HG02610 (cell line): ENCODE results near the gene PITPNM3.
"Not testable (repeated sequence)": the region's sequence is repeated elsewhere in the genome, so short reads cannot be mapped to it uniquely, and the experiment has no call there.

Experiments
- ATAC-seq: cut with Tn5 transposase; IDR thresholded peaks from one replicate; pipeline ENCODE4 v1.9.1; 2021; ENCODE audit warnings: mild to moderate bottlenecking, moderate library complexity; ENCODE audit not compliant: unreplicated experiment

The PITPNM3 gene

DNA sequence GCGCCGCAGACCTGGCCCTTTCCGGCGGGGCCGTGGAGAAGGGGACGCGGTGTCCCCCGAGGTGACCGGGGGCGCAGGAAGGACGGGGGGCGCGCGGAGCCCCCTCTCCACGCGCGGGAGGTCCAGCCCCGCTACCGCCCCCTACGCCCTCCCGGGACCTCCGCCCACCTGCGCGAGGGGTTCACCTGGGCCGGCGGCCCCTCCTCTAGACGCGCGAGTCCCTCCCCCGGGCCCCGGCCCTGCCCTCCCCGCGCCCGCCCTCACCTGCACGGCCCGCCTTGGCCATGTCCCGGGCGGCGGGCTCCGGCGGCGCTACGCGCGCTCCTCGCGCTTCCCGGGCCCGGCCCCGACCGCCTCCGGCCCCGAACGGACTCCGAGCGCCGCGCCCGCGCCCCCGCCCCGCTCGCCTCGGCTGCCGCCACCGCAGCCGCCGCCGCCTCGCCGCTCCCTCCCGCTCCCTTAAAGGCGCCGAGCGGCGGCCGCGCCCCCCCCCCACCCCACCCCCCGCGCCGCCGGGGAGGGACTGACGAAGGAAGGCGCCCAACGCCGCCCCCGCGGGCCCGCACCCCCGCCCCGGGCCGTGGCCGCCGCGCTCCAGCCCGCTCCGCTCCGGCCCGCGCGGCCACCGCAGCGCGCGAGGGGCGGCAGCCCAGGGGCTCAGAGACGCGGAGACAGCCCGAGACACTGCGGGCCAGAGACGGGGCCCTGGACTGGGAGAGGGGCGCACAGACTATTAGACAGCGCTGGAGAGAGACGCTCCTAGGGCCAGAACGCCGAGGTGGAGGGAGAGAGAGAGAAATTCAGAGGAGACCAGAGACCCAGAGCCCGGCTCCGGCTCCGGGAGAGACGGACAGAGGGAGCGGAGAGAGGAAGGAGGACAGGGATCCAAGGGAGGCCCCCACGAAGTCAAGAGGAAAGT is at the start of gene PITPNM3:
Gene PITPNM3 (minus strand): TSS at position 435 of the 919 bp plus-strand sequence. CDS start 149 bp downstream, at position 286.
- no peak for ATAC-seq

DNA sequence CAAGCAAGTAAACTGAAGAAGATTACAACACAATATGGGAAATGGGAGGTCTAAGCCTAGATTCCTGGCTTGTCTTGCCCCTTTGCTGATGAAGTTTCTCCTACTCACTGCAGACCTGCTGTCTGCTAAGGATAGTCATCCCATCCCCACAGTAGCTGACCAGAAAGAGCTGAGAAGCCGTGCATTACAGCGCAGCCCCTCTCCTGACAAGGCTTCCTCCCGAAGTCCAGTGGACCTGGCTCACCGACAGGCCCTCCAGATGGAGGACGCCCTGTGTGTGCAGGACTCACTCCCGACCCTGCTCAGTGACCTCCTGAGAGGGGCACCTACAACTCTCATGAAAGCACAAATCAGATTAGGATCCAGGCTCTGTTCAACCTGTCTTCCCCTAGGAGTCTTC is 48.8 kb upstream of the PITPNM3 start:
- ATAC-seq, result no peak

DNA sequence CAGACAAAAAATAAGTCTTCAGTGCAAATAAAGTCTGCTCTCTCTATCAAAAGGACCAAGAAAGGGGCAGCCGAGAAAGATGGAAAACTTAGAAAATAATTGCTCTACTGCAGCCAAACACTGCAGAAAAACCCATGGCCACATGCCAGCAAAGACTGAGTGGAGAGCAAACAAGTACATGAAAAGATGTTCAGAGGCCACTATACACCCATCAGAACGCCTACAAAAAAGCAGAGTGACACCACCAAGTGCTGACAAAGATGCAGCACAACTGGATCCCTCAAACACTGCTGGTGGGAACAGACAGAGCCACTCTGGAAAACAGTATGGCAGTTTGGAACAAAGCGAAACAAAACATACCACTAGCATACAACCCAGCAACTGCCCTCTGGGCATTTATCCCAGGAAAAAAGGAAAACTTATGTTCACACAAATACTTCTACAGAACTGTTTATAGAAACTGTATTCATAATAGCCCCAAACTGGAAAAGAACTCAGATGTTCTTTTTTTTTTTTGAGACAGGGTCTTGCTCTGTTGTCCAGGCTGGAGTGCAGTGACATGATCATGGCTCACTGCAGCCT is 47.5 kb upstream of the PITPNM3 start:
- no peak for ATAC-seq

DNA sequence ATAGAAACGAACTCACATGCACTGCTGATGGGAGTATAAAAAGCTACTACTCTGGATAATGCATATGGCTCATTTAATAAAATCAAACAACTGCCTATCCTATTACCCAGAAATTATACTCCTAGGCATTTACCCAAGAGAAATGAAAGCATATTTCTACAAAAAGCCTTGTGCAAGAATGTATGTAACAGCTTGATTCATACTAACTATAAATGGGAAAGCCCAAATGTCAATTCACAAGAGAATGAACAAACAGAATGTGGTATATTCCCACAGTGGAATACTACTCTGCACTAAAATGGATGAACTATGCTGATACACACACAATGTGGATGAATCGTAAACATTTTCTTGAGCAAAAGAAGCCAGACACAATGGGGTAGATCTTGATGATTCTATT is 45.8 kb upstream of the PITPNM3 start:
- no peak for ATAC-seq

DNA sequence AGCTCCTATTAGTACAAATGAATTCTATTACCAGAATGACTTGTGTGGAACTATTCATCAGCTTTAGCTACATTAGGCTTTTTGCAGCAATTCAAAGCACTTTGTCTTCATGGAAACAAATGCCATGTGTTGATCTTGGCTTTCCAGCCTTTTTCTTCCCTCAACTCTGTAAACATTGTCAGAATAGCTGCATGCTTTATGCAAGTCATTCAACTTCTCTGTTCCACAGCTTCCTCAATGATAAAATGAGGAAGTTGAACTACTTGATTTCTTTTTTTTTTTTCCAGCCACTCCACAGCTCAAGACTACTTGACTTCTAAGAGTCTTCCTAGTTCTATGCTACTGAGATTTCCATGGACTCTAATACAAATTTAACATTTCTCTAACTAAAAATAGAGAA is 43.0 kb upstream of the PITPNM3 start:
- ATAC-seq, result no peak

DNA sequence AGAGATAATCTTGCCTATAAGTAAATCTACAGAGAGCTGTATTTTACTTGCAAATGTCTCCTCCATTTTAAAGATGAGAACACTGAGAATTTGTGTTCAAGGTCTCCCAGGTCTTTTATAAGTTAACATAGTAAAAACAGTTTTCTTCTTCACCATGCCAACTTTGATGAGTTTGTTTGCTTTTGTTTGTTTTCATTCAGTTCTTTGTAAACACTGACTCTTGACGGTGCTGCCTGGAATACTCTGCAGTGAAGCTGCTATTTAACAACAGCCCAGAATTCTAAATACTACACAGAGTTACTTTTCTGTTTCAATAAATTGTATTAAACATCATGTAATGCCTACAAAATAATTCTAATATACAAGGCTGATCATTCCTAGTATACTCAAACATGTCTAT is 41.4 kb upstream of the PITPNM3 start:
- ATAC-seq, result no peak

DNA sequence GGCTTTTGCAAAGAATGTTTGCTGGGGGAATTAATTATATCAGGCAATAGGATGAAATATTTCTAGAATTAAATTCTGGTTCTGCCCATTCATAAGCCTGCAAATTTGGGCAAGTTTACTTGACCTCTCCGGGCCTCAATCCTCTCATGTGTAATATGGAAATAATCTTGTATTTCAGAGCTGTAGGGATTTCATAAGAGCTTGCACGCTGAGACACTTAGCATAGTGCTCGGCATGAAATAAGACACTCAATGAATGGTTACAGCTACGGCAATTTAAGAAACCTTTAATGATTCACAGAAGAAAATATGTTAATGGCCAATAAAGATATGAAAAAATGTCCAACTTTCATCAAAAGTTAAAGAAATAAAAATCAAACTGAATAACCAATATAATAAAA is 40.6 kb upstream of the PITPNM3 start:
- ATAC-seq, result no peak

DNA sequence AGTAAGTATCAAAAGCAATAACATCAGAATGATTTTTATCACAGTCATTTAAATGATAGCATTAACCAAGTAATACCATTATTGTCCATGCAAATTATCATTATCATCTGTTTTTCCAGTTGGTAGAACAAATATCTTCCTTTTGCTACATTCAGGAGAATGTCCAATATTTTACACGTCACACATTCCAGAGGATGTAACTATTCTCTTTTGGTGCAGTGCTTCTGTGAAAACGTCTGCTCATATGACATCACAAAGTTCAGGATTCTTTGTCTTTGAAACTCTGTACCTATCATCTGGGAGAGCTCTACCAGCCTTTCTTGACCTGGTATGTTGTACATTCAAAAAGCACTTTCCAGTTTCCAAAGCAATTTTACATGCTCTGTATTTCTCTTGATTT is 40.2 kb upstream of the PITPNM3 start:
- no peak for ATAC-seq

DNA sequence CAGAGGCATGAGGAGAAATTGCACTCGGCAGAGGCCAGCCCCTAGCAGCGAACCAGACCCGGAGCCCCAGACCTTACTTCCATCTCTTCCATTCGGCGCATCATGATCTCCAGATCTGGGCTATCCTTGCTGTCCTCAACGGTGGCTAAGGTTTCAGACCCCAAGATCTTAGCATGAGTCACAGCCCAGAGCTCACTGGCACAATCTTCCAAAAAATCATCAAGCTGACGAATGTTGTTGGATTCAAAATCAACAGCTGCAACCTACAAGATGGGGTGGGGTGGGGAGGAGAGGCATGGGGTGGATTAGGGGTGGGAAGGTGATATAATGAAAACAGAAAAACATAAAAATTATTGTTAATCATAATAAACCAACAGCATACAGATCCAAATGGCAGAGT is 39.7 kb upstream of the PITPNM3 start:
- ATAC-seq, result no peak

DNA sequence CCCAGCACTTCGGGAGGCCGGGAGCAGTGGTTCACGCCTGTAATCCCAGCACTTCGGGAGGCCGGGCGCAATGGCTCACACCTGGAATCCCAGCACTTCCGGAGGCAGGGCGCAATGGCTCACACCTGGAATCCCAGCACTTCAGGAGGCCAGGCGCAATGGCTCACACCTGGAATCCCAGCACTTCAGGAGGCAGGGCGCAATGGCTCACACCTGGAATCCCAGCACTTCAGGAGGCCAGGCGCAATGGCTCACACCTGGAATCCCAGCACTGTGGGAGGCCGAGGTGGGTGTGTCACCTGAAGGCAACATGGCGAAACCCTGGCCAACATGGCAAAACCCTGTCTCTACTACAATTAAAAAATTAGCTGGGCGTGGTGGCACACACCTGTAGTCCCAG is 37.0 kb upstream of the PITPNM3 start:
- not testable (repeated sequence) for ATAC-seq

DNA sequence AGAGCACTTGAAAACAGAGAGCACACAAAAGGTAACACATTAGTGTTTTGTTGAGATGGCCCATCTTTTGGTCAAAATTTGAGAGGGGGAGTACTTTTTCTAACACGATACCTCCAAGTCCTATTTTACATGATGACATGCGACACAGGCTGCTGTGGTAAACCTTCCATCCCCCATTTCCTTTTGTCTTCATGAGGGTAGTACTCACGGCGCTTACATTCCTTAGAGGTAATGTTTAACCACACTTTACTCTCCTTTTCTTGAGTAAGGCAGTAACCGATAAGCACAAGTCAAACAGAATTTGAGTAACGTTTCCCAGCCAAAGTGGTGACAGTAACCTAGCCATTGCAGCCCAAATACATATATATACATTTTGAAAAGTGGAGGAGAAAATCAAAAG is 35.8 kb upstream of the PITPNM3 start:
- no peak for ATAC-seq

DNA sequence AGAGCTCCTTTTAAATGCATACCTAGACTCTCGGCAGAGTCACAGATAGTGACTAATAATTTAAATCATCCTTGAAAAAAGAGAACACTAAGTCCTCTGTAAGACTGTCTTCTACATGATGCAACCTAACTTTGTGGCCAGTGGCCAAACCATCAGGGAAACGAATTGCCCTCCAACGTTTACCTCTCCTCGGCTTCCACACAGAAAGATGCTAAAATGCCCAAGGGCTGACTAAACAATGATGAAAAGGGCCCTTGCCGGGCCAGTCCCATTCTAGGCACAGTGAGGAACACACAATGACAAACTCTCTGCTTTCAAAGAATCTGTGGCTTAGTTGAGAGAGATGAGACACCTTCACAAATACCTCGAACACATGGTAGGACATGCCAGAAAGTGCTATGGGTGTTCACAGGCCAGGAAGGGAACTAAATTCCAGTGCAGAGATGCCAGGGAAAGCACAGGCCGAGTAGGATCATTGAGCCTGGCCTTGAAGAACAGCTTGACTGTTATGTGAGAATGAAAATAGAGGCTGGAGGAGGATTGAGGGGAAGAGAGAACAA is 35.3 kb upstream of the PITPNM3 start:
- no peak for ATAC-seq

DNA sequence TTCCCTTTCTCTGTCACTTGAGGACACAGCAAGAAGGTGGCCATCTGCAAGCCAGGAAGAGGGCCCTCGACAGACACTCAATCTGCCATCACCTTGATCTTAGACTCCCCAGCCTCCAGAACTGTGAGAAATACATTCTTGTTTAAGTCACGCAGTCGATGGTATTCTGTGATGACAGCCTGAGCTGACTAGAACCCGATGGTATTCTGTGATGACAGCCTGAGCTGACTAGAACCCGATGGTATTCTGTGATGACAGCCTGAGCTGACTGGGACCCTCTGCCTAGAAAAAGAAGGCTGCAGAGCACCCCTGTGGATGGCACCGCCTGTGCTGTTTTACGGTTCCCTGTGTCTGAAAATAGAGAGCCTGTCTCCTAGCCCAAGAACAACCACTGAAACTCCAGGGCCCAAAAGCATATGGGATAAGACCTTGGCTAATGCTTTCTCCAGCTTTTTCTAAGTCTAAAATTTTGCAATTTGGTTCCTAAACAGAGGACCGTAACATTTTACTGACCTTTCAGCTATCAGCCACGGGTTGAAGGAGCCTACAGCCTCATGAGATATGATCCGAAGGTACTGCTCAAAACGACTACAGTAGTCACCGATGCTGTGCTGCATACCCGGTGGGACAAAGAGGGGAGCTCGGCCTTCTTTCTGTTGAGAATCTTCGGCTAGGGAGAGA is 33.1 kb upstream of the PITPNM3 start:
- ATAC-seq, result no peak

DNA sequence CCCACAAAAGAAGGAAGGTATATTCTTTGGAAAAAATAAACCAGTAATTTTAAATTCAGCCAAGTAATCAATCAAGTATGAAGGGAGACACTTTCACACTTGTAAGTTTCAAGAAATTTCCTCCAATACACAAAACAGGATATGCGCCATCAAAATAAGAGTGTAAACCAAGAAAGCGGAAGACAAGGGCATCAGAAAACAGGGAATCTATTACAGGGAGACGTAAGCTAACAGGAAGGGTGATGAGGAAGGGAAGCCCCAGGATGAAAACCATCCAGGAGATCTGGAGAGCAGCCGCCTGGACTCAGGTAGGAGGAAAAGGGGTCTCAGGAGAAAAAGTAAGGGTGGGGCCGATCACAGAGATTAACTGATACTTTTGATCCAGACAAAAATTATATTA is 31.8 kb upstream of the PITPNM3 start:
- no peak for ATAC-seq

DNA sequence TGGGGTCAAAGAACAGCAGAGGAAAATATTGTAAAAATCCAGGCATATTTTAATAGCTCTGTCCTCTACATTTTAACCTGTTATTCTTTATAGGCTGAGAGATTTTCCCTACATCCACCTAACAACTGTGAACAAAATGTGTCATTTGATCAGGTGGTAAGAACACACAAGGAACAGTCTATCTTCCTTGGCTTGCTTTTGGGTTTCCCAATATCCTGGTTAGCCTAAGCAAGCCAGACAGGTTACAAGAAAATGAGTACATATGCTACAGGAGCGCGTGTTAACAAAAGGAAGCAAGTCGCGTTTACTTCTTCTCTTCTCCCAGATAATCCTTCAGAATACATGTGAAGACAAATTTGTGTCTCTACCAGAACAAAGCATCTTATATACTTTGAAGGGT is 31.0 kb upstream of the PITPNM3 start:
- ATAC-seq, result no peak

DNA sequence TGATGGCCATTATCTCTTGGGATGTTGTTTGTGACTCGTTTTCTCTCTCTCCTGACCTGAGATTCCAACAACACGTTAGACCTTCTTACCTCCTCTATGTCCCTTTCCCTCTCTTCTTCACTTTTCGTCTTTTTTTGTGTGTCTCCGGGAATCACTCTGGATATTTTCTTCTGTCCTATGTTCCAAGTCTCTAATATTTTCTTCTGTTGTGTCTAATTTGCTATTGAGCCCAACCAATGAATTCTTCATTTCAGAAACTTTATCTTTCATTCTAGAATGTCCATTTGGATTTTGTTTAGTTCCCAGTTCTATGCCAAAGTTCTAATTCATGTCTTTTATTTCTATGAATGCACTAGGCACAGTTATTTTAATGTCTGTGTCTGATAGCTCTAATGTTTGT is 27.1 kb upstream of the PITPNM3 start:
- ATAC-seq, result no peak

DNA sequence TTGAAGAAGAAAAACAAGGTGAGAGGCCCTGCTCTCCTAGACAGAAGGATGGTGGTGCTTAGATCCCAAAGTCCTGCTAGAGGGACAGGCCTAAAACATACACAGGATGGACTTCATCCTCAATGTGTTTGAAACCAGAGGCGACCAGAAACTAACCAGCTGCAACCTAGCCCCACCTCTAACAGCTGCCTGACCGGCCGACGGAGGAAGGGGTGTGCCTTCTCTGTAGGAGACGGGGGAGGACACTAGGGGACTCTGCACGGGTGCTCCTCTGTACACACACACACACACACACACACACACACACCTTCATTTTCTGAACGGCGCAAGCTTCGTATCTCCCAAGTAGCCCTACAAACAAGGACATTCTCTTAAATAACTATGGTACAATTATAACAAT is 24.3 kb upstream of the PITPNM3 start:
- no peak for ATAC-seq

DNA sequence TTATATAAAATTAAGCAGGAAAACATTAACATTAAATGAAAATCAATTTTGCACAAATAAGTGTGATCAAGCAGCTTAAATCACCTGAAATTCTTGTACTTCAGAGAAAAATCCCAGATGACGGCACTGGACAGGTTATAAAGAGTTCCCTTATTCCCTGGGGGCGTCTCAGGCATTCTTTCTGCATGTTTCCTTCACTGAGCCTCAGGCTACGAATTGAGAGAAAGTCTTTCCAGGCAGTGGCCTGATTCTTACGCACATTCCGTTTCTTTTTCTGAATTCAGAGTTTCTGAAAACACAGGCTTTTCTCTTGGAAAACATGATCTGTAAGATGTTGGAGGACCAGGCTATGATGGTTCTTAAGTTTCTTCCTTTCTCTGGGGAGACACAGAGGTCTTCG is 22.1 kb upstream of the PITPNM3 start:
- ATAC-seq, result no peak

DNA sequence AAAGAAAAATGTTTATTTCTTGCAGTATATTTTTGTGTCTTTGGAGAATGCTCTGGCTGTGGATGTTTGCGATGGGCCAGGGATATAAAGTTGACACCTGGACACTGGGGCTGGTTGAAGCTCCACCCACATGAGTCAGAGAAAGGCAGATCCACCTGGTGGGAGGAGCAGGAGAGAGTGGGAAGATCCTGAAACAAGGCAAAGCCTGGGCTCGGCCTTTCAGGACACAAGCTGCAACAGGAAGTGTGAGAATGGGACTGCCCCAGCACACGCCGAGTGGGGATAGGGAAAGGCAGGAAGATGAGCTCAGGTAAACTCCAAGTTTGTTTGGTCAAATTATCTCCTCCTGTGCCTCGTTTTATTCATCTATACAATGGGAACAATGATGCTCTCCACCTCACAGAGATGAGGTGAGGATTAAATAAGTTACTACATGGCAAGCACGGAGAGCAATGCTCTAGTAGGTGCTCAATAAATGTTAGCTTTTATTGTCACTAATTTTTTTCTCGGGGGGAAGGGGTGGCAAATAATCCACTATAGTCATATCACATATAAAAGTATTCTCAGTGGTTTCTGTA is 21.4 kb upstream of the PITPNM3 start:
- ATAC-seq, result no peak

DNA sequence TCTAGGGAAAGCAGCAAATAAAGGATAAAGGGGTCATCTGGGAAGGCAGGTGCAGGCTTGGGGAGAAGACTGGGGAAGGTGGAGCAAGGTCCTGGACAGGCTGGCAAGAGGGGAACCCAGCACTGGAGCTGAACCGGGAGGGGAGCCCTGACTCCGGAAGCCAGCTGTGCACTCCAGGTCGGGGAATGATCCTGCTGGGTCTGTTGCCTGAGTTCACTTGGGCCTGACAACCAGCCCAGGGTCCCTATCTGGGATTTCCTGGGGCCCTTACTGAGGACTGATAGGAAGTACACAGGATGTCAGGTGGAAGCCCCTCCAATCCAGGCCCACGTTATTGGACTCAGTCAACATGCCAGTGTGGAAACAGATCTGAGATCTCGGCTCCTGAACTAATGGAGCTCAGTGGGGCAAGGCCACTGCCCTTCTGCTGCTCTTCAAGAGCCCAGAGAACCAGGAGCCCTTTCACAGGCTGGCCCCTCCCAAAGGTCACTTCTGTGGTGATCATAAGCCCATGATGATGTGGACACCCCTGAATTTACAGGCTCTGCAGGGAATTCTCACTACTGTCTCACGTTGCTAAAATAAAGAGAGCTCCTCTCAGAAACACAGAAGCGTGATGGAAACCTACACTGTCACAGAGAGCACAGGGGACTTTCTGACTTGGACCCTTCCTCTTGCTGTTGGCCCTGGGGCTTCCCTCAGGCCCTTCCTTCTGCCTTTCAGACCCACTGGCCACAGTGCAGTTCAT is 19.9 kb upstream of the PITPNM3 start:
- no peak for ATAC-seq

DNA sequence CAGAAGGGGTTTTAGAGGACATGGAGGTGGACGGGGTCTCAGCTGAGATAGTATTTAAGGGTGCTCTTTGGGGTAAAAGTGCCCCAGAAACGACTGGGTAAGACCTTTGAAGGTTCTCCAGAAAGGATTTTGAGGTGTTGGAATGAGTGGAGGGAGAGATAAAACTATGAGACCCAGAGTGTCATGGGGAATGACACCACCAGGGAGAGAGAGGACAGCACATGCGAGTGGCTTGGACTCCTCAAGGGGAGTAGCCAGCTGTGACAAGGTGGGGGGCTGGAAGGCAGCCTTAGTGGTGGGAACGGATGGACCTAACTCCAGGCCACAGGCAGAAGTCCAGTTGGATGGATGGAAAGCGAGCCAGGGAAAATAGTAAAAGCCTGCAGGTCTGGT is 19.2 kb upstream of the PITPNM3 start:
- no peak for ATAC-seq
